OCI-LY1 (cell line): ENCODE results near the gene ZNF136.

ENCODE experiments used
- EZH2 ChIP-seq: fragments of 200-600 bp; sonication (generic), shearing (Covaris generic); IDR thresholded peaks from 2 replicates; pipeline ENCODE4 v1.8.0; 2017; ENCODE audit warnings: borderline replicate concordance, mixed run types, mild to moderate bottlenecking, antibody characterized with exemption, low read length, moderate library complexity, mixed read lengths
- TF ChIP-seq, protein P1 (sequence below): fragments of 200-600 bp; sonication (generic), shearing (Covaris generic); IDR thresholded peaks from 2 replicates; pipeline ENCODE4 v1.5.1; 2017; ENCODE audit warnings: mild to moderate bottlenecking, antibody characterized with exemption, low read length, moderate library complexity, mixed read lengths

- TF ChIP-seq, protein P1, sequence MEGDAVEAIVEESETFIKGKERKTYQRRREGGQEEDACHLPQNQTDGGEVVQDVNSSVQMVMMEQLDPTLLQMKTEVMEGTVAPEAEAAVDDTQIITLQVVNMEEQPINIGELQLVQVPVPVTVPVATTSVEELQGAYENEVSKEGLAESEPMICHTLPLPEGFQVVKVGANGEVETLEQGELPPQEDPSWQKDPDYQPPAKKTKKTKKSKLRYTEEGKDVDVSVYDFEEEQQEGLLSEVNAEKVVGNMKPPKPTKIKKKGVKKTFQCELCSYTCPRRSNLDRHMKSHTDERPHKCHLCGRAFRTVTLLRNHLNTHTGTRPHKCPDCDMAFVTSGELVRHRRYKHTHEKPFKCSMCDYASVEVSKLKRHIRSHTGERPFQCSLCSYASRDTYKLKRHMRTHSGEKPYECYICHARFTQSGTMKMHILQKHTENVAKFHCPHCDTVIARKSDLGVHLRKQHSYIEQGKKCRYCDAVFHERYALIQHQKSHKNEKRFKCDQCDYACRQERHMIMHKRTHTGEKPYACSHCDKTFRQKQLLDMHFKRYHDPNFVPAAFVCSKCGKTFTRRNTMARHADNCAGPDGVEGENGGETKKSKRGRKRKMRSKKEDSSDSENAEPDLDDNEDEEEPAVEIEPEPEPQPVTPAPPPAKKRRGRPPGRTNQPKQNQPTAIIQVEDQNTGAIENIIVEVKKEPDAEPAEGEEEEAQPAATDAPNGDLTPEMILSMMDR: no peak
- no peak for TF ChIP-seq EZH2
These were observed 29.8 kb upstream of the ZNF136 start for GRCh38 chr19:12133069-12133468.
